Loucy (cell line): ENCODE data around the gene DHRS12.

ENCODE experiments used
- H2AFZ ChIP-seq: fragments of 200-600 bp; sonication (generic); 2 replicates; pipeline ENCODE4 v1.6.0; 2016; ENCODE audit warnings: antibody characterized with exemption, mild to moderate bottlenecking, low read length, moderate library complexity
- H3F3A ChIP-seq: fragments of 200-600 bp; 2 replicates; pipeline ENCODE4 v1.6.0; 2016; ENCODE audit warnings: antibody characterized with exemption, low read depth, mild to moderate bottlenecking
- H3K27me3 ChIP-seq: fragments of 200-600 bp; sonication (generic); 2 replicates; pipeline ENCODE4 v1.6.1; 2014; ENCODE audit warnings: low read length, mild to moderate bottlenecking; ENCODE audit not compliant: insufficient read depth, poor library complexity, severe bottlenecking
- H3K36me3 ChIP-seq: fragments of 200-600 bp; sonication (generic); 2 replicates; pipeline ENCODE4 v1.6.1; 2016; ENCODE audit warnings: low read length; ENCODE audit not compliant: insufficient read depth
- H3K4me1 ChIP-seq: fragments of 200-600 bp; sonication (generic); 2 replicates; pipeline ENCODE4 v1.5.1; 2014; ENCODE audit warnings: low read length, mild to moderate bottlenecking; ENCODE audit not compliant: insufficient read depth, poor library complexity, severe bottlenecking
- H3K4me2 ChIP-seq: fragments of 200-600 bp; sonication (generic); 2 replicates; pipeline ENCODE4 v1.6.0; 2014; ENCODE audit warnings: antibody characterized with exemption, low read length, low read depth, mild to moderate bottlenecking; ENCODE audit not compliant: poor library complexity, severe bottlenecking
- H3K4me3 ChIP-seq: fragments of 200-600 bp; sonication (generic); 2 replicates; pipeline ENCODE4 v1.5.1; 2014; ENCODE audit warnings: low read length, mild to moderate bottlenecking, mixed read lengths; ENCODE audit not compliant: poor library complexity, severe bottlenecking
- H3K79me2 ChIP-seq: fragments of 200-600 bp; sonication (generic); 2 replicates; pipeline ENCODE4 v1.6.1; 2014; ENCODE audit warnings: low read length; ENCODE audit not compliant: insufficient read depth
- H3K9ac ChIP-seq: fragments of 200-600 bp; sonication (generic); 2 replicates; pipeline ENCODE4 v1.6.0; 2014; ENCODE audit warnings: mild to moderate bottlenecking, low read depth, low read length, moderate library complexity; ENCODE audit not compliant: poor library complexity, severe bottlenecking
- H3K9me2 ChIP-seq: fragments of 200-600 bp; sonication (generic); replicated peaks from 2 replicates; pipeline ENCODE4 v1.6.1; 2016; ENCODE audit warnings: low read depth, low read length, mixed read lengths
- H3K9me3 ChIP-seq: fragments of 200-600 bp; sonication (generic); 2 replicates; pipeline ENCODE4 v1.6.1; 2014; ENCODE audit warnings: mild to moderate bottlenecking, antibody characterized with exemption, low read length, low read depth; ENCODE audit not compliant: insufficient read depth
- H4K20me1 ChIP-seq: fragments of 200-600 bp; sonication (generic); 2 replicates; pipeline ENCODE4 v1.6.0; 2014; ENCODE audit warnings: antibody characterized with exemption, low read length, mild to moderate bottlenecking; ENCODE audit not compliant: insufficient read depth, poor library complexity, severe bottlenecking
- CTCF ChIP-seq: fragments of 200-600 bp; sonication (generic); conservative IDR thresholded peaks from 2 replicates; pipeline ENCODE4 v1.5.1; 2014; ENCODE audit warnings: mild to moderate bottlenecking, antibody characterized with exemption, low read length
- EZH2phosphoT487 ChIP-seq: fragments of 200-600 bp; IDR thresholded peaks from 2 replicates; pipeline ENCODE4 v1.6.1; 2018; ENCODE audit warnings: antibody characterized with exemption, mild to moderate bottlenecking, moderate library complexity, borderline replicate concordance

Gene DHRS12

GRCh38 chr13:51805925-51806324 is 2.0 kb upstream of the DHRS12 start:
- no peaks in the 10 kb centered on the region for H3K27me3 ChIP-seq
- H3K4me3 ChIP-seq: no peak overlapping the region
- no peaks in the 10 kb centered on the region for H3F3A ChIP-seq
- no peak overlapping the region for H2AFZ ChIP-seq
- no peaks in the 10 kb centered on the region for H3K79me2 ChIP-seq
- TF ChIP-seq CTCF (no peak), EZH2phosphoT487 (no peak)
- H3K9me3 ChIP-seq: no peaks in the 10 kb centered on the region
- H4K20me1 ChIP-seq: no peaks in the 10 kb centered on the region
- H3K36me3 ChIP-seq: no peaks in the 10 kb centered on the region
- H3K9ac ChIP-seq: no peak overlapping the region
- H3K4me1 ChIP-seq: peaks cover 19% of the 10 kb centered on the region
- no peaks in the 10 kb centered on the region for H3K9me2 ChIP-seq
- H3K4me2 ChIP-seq: no peak overlapping the region

- Histone ChIP-seq H3F3A (no peaks in the 10 kb centered on the region), H3K9me2 (no peaks in the 10 kb centered on the region), H3K9me3 (no peaks in the 10 kb centered on the region), H3K4me2 (peak overlapping the region; percentile 89), H3K9ac (no peak overlapping the region), H2AFZ (no peak overlapping the region), H3K36me3 (no peaks in the 10 kb centered on the region), H3K79me2 (no peaks in the 10 kb centered on the region), H4K20me1 (no peaks in the 10 kb centered on the region), H3K27me3 (no peaks in the 10 kb centered on the region), H3K4me1 (peaks cover 19% of the 10 kb centered on the region), H3K4me3 (no peak overlapping the region)
- TF ChIP-seq EZH2phosphoT487 (no peak), CTCF (no peak)
Measured at GRCh38 chr13:51805313-51805712, 1.4 kb upstream of the DHRS12 start.

- Histone ChIP-seq H4K20me1 (no peaks in the 10 kb centered on the region), H3K9ac (peak overlapping the region; percentile 79), H3K4me3 (peak overlapping the region; percentile 84), H3K79me2 (no peaks in the 10 kb centered on the region), H3K4me1 (peaks cover 19% of the 10 kb centered on the region), H3F3A (no peaks in the 10 kb centered on the region), H3K9me2 (no peaks in the 10 kb centered on the region), H3K4me2 (peak overlapping the region; percentile 89), H3K36me3 (no peaks in the 10 kb centered on the region), H2AFZ (peak overlapping the region; percentile 99), H3K9me3 (no peaks in the 10 kb centered on the region), H3K27me3 (no peaks in the 10 kb centered on the region)
- TF ChIP-seq EZH2phosphoT487 (no peak), CTCF (no peak)
Measured at GRCh38 chr13:51804295-51805172, 571 bp upstream of the DHRS12 start.
